B cell (primary cell): Measurements from ENCODE around the gene IL1F10. TPM values are rescaled to one million over a fixed set of nuclear protein-coding genes. Genes with fewer than 3 reads are reported as not detected.

Experiments used
- ATAC-seq: fragments of 200-7000 bp; cut with Tn5 transposase; one replicate; pipeline ENCODE4 v1.10.0; 2021; ENCODE audit warnings: low read depth, mild to moderate bottlenecking, moderate number of reproducible peaks, moderate library complexity
- CTCF ChIA-PET: fragments of 350-600 bp; sonication (Branson Sonifier 250); formaldehyde crosslinking; loops from one replicate; lab custom pipeline; 2021; ENCODE audit warnings: antibody characterized with exemption, inconsistent platforms; lab: Charles Lee
- POLR2A ChIA-PET: fragments of 350-600 bp; sonication (Branson Sonifier 250); formaldehyde crosslinking; loops from one replicate; lab custom pipeline; 2021; ENCODE audit warnings: antibody characterized with exemption; lab: Charles Lee
- DNase-seq: peaks from one replicate; pipeline ENCODE4 v3.0.0; 2013
- H2AFZ ChIP-seq: 2 replicates; pipeline ENCODE4 v1.6.1; 2012; ENCODE audit warnings: mild to moderate bottlenecking, low read depth, low read length; ENCODE audit not compliant: insufficient read depth, poor library complexity, severe bottlenecking
- H3K27ac ChIP-seq, 2 donors: 1 replicate in 1 of 2; 2 replicates in 1 of 2; pipeline ENCODE4 v1.5.1; 2012 to 2013; ENCODE audit warnings: low read length in 2 of 2, mild to moderate bottlenecking in 2 of 2, moderate library complexity in 1 of 2
- H3K27me3 ChIP-seq, 4 experiments: fragments of 200-600 bp in 1 of 4; sonication (generic) in 1 of 4; replicated peaks in 1 of 4; 1 replicate in 2 of 4; 2 replicates in 2 of 4; pipeline versions ENCODE4 v1.6.1 to v1.7.0; 2013 to 2016; ENCODE audit warnings: low read length in 3 of 4, mild to moderate bottlenecking in 2 of 4, mixed read lengths in 1 of 4, moderate library complexity in 1 of 4; ENCODE audit not compliant: insufficient read depth in 4 of 4, control insufficient read depth in 3 of 4; ENCODE audit errors: control extremely low read depth in 1 of 4
- H3K36me3 ChIP-seq, 2 experiments: replicated peaks in 1 of 2; 1 replicate in 1 of 2; 2 replicates in 1 of 2; pipeline versions ENCODE4 v1.6.1 to v1.7.1; 2013; ENCODE audit warnings: low read length in 1 of 2; ENCODE audit not compliant: insufficient read depth in 2 of 2, control insufficient read depth in 1 of 2; ENCODE audit errors: control extremely low read depth in 1 of 2, extremely low read depth in 1 of 2
- H3K4me1 ChIP-seq, 2 donors: fragments of 200-600 bp in 1 of 2; sonication (generic) in 1 of 2; 1 replicate in 1 of 2; 2 replicates in 1 of 2; pipeline versions ENCODE4 v1.5.1 to v1.6.1; 2013 to 2017; ENCODE audit warnings: low read length in 2 of 2; ENCODE audit not compliant: control insufficient read depth in 2 of 2, insufficient read depth in 2 of 2
- H3K4me2 ChIP-seq: replicated peaks from 2 replicates; pipeline ENCODE3; 2012; ENCODE audit warnings: mild to moderate bottlenecking, low read depth, low read length; ENCODE audit not compliant: poor library complexity, severe bottlenecking
- H3K4me3 ChIP-seq, 5 experiments: fragments of 200-600 bp in 1 of 5; sonication (generic) in 1 of 5; 1 replicate in 3 of 5; 2 replicates in 2 of 5; pipeline versions ENCODE4 v1.5.1 to v1.7.0; 2011 to 2016; ENCODE audit warnings: low read length in 4 of 5, mild to moderate bottlenecking in 4 of 5, low read depth in 2 of 5, control low read depth in 1 of 5, moderate library complexity in 1 of 5; ENCODE audit not compliant: insufficient read depth in 1 of 5; ENCODE audit errors: control extremely low read depth in 1 of 5, extremely low read depth in 1 of 5
- H3K79me2 ChIP-seq: fragments of 200-600 bp; sonication (generic); one replicate; pipeline ENCODE4 v1.6.0; 2016; ENCODE audit warnings: low read length; ENCODE audit not compliant: control insufficient read depth, insufficient read depth
- H3K9ac ChIP-seq: fragments of 200-600 bp; sonication (generic); 2 replicates; pipeline ENCODE4 v1.6.1; 2017; ENCODE audit warnings: mild to moderate bottlenecking, low read length, moderate library complexity
- H3K9me3 ChIP-seq, 3 donors: one replicate each; pipeline versions ENCODE4 v1.6.1 to v1.7.1; 2013; ENCODE audit warnings: low read length in 2 of 3; ENCODE audit not compliant: control insufficient read depth in 2 of 3, insufficient read depth in 1 of 3; ENCODE audit errors: control extremely low read depth in 1 of 3
- H4K20me1 ChIP-seq: 2 replicates; pipeline ENCODE4 v1.6.0; 2012; ENCODE audit warnings: mild to moderate bottlenecking, low read length; ENCODE audit not compliant: insufficient read depth, control insufficient read depth, poor library complexity, severe bottlenecking
- H3K27ac Mint-ChIP-seq: one replicate; pipeline ENCODE4 v1.8.0; 2021; ENCODE audit warnings: mixed read lengths
- H3K27me3 Mint-ChIP-seq: one replicate; pipeline ENCODE4 v1.8.0; 2021; ENCODE audit warnings: mixed read lengths
- H3K4me1 Mint-ChIP-seq: one replicate; pipeline ENCODE4 v1.8.0; 2021; ENCODE audit warnings: mixed read lengths
- H3K4me3 Mint-ChIP-seq: one replicate; pipeline ENCODE4 v1.8.0; 2021; ENCODE audit warnings: mixed read lengths
- H3K9me3 Mint-ChIP-seq: one replicate; pipeline ENCODE4 v1.8.0; 2022; ENCODE audit warnings: mixed read lengths; ENCODE audit not compliant: insufficient read depth
- CTCF ChIP-seq: fragments of 200-600 bp; IDR thresholded peaks from one replicate; pipeline ENCODE4 v1.8.0; 2022; ENCODE audit warnings: antibody characterized with exemption, mild to moderate bottlenecking
- EZH2 ChIP-seq: IDR thresholded peaks from 2 replicates; pipeline ENCODE4 v1.6.1; 2012; ENCODE audit warnings: borderline replicate concordance, low read depth, mild to moderate bottlenecking, moderate library complexity, low read length; ENCODE audit not compliant: insufficient read depth, poor library complexity, severe bottlenecking
- WGBS: methylation state at CpG from one replicate; pipeline ENCODE4 v1.1.5; 2013; ENCODE audit warnings: missing lambda C conversion rate; ENCODE audit not compliant: insufficient coverage; 5-methylcytosine and 5-hydroxymethylcytosine counted together
- intact Hi-C: fragments of 100-400 bp; cut with micrococcal nuclease; formaldehyde crosslinking; loops from one replicate; pipeline ENCODE4 v1.10.0; 2022
- polyA plus RNA-seq: library from polyadenylated mRNA; depleted of rRNA; stranded (reverse); fragments of >200 nt; gene quantifications from 2 replicates; pipeline ENCODE4 v1.2.3, GENCODE V29; 2012
- total RNA-seq, 2 donors: library from RNA; stranded (reverse); fragments of 120-200 nt in 1 of 2; gene quantifications; 1 replicate in 1 of 2; 2 replicates in 1 of 2; pipeline versions ENCODE4 v1.2.3 to v1.2.4, GENCODE V29; 2013 to 2022

IL1F10 gene
- total and polyA plus RNA-seq, 2 donors (not counting 1 experiment from before 2014, with no cell fraction given), result not detected

GRCh38 chr2:113119111-113119510 lies 51.3 kb downstream of the IL1F10 start:
- POLR2A ChIA-PET, result no interaction called here
- Mint-ChIP-seq H3K27me3 (peaks cover 2% of the 10 kb centered on the region), H3K4me1 (peaks cover 21% of the 10 kb centered on the region), H3K27ac (no peak overlapping the region), H3K4me3 (no peak overlapping the region), H3K9me3 (no peaks in the 10 kb centered on the region)
- no peak overlapping the region for H3K9ac ChIP-seq
- H3K4me2 ChIP-seq, result no peak overlapping the region
- TF ChIP-seq EZH2, result no peak
- TF ChIP-seq CTCF, result no peak
- H2AFZ ChIP-seq, result no peak overlapping the region
- DNase-seq (no peak), ATAC-seq (no peak)
- H3K4me1 ChIP-seq, result peaks cover 29 to 31% of the 10 kb centered on the region in 2 donors
- no peak overlapping the region for H3K4me3 ChIP-seq
- no peaks in the 10 kb centered on the region for H3K79me2 ChIP-seq
- H3K27ac ChIP-seq, result no peak overlapping the region
- intact Hi-C loops, result no loop called here
- WGBS, result no CpG with 5 or more reads among the region's 2 CpGs
- CTCF ChIA-PET, result interaction anchor here (1.6 to 3.4 kb wide), 4 partner anchors 17 to 85 kb away, joined by 3 to 14 read pairs (median 6); no protein-coding TSS in a partner anchor
- no peaks in the 10 kb centered on the region for H3K9me3 ChIP-seq
- H3K36me3 ChIP-seq, result no peaks in the 10 kb centered on the region
- H4K20me1 ChIP-seq, result no peaks in the 10 kb centered on the region
- H3K27me3 ChIP-seq, result no peaks in the 10 kb centered on the region

- intact Hi-C loops, result no loop called here
- H3K4me1 ChIP-seq, result peaks cover 27% of the 10 kb centered on the region in 2 donors
Observed at GRCh38 chr2:113120861-113121260, 53.1 kb downstream of the IL1F10 start.

More at GRCh38 chr2:113120861-113121260, 53.1 kb downstream of the IL1F10 start:
- Histone ChIP-seq H3K4me3 (no peak overlapping the region), H2AFZ (no peak overlapping the region), H3K27ac (no peak overlapping the region), H4K20me1 (no peaks in the 10 kb centered on the region), H3K9ac (no peak overlapping the region), H3K9me3 (no peaks in the 10 kb centered on the region), H3K79me2 (no peaks in the 10 kb centered on the region), H3K27me3 (peaks cover 0 to 5% (median 1%) of the 10 kb centered on the region in 4 experiments), H3K4me2 (no peak overlapping the region), H3K36me3 (no peaks in the 10 kb centered on the region)
- ATAC-seq (no peak), DNase-seq (no peak)
- Mint-ChIP-seq H3K4me1 (peaks cover 29% of the 10 kb centered on the region), H3K4me3 (no peak overlapping the region), H3K9me3 (no peaks in the 10 kb centered on the region), H3K27me3 (peaks cover 7% of the 10 kb centered on the region), H3K27ac (no peak overlapping the region)
- no CpG with 5 or more reads among the region's 3 CpGs for WGBS
- POLR2A ChIA-PET, result no interaction called here
- CTCF ChIA-PET, result interaction anchor here (1.0 to 1.8 kb wide), 3 partner anchors 17 to 269 kb away, joined by 3 to 7 read pairs (median 3); no protein-coding TSS in a partner anchor
- TF ChIP-seq EZH2 (no peak), CTCF (no peak)
